Right forelimb (tissue), 1 donor: ENCODE data around the gene GNPDA1.
"Not testable (repeated sequence)": the region's sequence is repeated elsewhere in the genome, so short reads cannot be mapped to it uniquely, and the experiment has no call there.

Experiments
- DNase-seq: peaks from one replicate; pipeline ENCODE4 v3.0.0-alpha.2; 2018

GNPDA1 gene

DNA sequence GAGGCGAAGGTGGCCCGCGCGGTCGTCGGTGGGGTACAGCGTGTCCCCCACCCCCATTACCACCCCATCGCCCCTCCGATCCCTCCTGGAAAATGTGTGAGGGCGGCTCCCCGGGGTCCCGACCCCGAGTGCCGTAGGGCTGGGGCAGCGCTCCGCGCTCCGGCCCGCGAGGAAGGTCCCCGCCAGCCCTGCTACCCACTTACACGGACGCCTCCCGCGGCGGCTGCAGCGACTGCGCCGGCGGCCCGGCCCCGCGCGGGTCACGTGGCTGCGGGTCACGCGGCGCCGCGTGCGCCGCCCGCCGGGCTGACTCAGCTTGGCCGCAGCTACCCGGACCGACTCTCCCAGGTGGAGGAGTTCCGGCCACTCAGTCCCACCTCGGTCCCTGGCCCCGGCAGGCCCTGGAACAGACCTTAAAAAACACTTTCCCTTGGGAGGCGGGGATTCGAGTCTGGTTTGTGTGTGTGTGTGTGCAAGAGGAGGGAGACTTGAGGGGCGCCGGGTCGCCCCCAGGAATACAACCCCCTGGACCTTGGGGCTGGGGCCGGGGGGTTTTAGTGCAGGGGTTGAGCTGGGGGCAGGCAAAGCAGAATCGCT lies at the start of gene GNPDA1:
TSS of gene GNPDA1 (minus strand) at position 236 of the 597 bp plus-strand sequence. CDS start 992 bp downstream, outside the sequence.
- DNase-seq = peak; percentile 80

GRCh38 chr5:142059304-142059940 lies 46.6 kb upstream of the GNPDA1 start:
- no peak for DNase-seq

DNA sequence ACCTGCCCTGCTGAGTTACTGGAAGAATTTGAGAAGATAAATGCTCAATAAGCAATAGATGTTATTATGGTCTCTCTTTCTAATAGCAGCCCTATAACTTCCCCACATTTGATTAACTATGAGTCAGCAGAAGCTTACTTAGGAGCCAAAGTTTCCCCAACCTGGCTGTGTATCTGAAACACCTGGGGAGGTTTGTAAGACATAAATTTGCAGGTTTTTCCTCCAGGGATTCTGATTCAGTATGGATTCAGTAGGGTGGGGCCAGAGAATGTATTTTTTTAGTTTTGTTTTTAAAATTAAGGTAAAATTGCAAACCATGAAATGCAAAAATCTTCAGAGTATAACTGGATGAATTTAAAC lies 44.9 kb upstream of the GNPDA1 start:
- DNase-seq = no peak

GRCh38 chr5:142056816-142057696 lies 44.2 kb upstream of the GNPDA1 start:
- DNase-seq = no peak

GRCh38 chr5:142055301-142055700 lies 42.5 kb upstream of the GNPDA1 start:
- DNase-seq = no peak

- peak; percentile 65 for DNase-seq
Measured at GRCh38 chr5:142053426-142054151, 40.8 kb upstream of the GNPDA1 start.

- not testable (repeated sequence) for DNase-seq
Measured at GRCh38 chr5:142052026-142052425, 39.2 kb upstream of the GNPDA1 start.

DNA sequence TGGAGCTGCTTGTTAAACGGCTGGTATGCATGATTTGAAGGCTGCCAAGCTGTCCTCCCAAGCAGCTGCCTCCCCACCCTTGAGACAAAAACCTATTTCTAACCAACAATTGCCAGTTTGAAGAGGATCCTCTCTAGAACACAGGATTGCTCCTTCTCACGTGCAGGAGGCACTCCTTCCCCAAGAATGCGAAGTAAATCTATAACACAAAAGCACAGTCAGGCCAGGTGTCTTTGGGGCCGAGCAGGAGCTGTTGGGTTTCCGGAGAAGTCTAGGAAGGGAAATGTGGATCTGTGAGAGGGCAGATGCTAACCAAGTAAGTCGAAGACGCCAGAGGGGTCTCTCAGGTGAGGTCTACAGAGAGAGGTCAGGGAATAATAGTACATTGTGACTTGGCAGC lies 35.4 kb upstream of the GNPDA1 start:
- no peak for DNase-seq

DNA sequence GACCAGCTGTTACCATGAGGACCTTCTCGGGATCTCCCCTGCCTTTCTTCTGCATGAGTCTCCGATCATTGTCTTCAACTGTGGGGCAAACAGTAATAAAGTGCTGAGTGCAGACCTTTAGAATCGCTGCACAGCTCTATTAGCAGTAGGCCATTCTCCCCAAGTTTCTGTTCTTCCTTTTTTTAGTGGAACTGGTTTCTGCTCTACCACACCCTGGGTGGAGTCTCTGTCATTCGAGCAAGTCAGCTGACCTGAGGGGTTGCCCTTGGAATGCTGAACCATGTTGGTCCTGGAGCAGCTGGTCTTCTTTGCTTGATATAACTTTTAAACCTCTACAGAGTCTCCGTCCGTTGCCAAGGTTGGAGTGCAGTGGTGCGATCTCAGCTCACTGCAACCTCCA lies 33.4 kb upstream of the GNPDA1 start:
- no peak for DNase-seq

DNA sequence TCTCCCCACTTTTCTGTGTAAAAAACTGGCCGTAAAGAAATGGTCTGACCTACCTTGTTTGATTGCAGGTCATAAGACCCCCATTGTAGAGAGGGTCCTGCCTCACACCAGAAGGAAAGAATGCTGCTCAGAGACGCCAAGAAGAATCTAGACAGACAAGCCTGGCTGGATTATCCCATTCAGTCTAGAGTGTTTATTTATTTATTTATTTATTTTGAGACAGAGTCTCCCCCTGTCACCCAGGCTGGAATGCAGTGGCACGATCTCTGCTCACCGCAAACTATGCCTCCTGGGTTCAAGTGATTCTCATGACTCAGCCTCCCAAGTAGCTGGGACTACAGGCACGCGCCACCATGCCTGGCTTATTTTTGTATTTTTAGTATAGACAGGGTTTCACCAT lies 28.1 kb upstream of the GNPDA1 start:
- DNase-seq = not testable (repeated sequence)

DNA sequence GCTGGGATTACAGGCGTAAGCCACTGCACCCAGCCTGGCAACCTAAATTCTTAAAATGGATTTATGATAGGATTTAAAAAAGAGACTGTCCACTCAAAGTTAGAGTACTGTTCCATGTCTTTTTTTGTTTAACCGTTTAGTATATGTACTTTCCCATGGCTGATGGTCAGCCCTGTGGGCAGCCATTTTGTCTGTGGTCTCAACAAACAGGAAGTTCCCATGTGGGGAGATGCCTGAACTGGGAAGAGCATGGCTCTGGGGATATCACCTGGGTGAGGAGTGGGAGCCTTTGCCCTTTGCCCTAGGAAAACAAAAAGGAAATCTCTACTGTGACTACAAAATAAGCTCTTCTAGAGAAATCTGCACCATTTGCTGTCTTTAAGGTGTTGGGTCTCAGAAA lies 27.5 kb upstream of the GNPDA1 start:
- DNase-seq = no peak

DNA sequence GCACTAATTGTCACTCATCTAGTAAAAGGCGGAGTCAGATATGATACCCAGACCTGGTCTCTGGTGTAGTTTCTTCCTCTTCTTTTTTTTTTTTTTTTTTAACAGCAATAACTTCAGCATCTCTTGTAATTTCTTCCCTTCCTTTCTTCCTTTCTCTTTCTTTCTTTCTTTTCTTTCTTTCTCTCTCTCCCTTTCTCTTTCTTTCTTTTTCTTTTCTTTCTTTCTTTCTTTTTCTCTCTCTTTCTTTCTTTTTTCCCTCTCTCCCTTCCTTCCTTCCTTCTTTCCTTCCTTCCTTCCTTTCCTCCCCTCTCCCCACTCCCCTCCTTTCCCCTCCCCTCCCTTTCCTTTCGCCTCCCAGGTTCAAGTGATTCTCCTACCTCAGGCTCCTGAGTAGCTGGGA lies 25.9 kb upstream of the GNPDA1 start:
- DNase-seq = no peak

DNA sequence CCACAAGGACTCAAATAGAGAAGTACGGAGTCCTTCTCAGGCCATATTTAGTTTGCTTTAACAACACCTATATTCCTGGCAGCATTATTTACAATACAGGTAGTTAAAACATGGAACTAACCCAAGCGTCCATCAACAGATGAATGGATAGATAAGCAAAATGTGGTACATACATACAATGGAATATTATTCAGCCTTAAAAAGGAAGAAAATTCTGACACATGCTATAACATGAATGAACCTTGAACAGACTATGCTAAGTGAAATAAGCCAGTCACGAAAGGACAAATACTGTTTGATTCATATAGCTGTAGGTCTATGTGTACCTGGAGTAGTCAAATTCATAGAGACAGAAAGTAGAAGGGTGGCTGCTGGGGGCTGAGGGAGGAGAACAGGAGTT lies 24.8 kb upstream of the GNPDA1 start:
- not testable (repeated sequence) for DNase-seq

GRCh38 chr5:142036918-142037317 lies 24.1 kb upstream of the GNPDA1 start:
- DNase-seq = no peak

- DNase-seq = no peak
Measured at GRCh38 chr5:142034994-142035393, 22.2 kb upstream of the GNPDA1 start.

GRCh38 chr5:142033632-142034567 lies 21.1 kb upstream of the GNPDA1 start:
- DNase-seq = not testable (repeated sequence)

DNA sequence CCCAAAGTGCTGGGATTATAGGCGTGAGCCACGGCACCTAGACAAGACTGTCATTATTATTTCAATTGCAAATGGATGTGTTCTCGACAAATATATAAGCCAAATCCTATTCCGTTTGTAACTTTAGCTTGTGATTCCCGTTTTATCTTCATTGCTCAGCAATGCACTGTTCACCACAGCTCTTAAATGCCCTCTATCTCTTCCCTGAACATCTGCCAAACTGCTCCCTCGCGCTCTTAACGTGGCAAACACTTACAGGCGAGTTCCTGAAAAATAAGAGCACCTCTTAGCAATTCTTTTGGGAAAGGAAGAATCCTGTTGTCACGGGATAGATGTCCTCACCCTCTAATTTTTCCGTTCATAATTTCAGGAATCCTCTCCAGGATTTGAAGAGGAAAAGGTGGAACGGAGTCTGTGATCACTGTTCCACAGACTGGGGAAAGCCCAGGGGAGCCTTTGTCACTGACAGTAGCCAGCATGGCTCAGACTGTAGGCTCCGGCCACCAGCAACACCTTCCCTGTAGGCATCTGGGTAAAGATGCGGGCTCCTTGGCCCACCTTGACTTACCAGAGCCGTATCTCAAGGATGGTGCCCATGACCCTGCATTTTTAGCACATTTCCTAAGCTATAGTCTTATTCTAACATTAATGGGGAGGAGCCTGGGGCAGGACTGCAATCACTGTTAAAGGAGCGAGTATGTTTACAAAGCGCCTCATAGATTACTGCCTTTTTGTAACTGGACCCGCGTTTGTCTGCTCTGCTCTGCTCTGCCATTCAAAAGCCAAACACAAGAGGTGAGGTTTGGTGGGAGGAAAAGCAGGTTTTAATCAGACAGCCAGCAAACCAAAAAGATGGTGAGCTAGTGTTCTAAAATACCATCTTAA lies 20.2 kb upstream of the GNPDA1 start:
- DNase-seq = no peak

GRCh38 chr5:142032150-142032549 lies 19.3 kb upstream of the GNPDA1 start:
- no peak for DNase-seq

GRCh38 chr5:142025637-142026036 lies 12.8 kb upstream of the GNPDA1 start:
- no peak for DNase-seq

- peak; percentile 87 for DNase-seq
Measured at GRCh38 chr5:142024771-142025304, 12.0 kb upstream of the GNPDA1 start.

DNA sequence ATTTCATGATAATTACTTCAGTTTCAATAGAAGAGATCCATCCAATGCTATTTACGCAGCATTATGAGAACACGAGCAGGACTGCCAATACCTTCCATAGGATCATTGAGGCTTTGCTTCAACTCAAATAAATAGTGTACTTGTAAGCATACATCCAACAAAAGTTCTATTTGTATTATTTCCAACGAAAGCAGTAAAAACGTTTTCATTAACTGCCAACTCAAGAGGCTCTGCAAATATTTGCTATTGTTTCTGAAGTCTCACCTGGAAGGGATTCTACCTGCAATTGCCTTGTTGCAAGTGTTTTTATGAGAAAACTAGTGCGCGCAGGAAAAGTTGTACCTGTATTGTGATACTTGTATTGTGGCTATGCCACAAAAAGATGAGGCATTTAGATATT lies 11.0 kb upstream of the GNPDA1 start:
- DNase-seq = no peak
